ENCODE measurements around the gene AGMO. TPM values are rescaled to one million over a fixed set of nuclear protein-coding genes. Genes with fewer than 3 reads are reported as not detected.

AGMO gene
- total RNA-seq, 1 donor from 2014 or later = 0.60 TPM

DNA sequence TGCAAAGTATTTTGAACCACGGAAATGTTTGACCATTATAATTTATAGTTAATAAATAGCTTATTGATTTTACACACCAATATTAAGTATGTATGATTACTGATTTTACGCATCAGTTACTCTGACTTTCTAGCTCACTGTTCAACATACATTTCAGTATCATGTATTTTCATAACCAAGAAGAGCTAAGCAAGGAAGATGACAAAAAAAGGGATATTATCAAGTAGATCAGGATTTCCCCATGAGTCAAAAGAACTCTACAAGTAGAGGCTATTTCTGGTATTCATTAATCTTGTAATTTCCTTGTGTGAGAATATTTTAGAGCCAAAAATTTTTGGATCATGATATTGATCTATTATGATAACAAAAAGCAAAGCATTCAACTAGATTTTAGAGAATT is 131.6 kb downstream of the AGMO start:
- no peak for DNase-seq (ENCODE audit: low spot score)
- no peaks in the 10 kb centered on the region for H3K4me1 Mint-ChIP-seq (ENCODE audit: low read depth)
- H3K9me3 Mint-ChIP-seq (ENCODE audit: low read depth) = no peaks in the 10 kb centered on the region
- no peaks in the 10 kb centered on the region for H3K27me3 Mint-ChIP-seq (ENCODE audit: low read depth)
- TF ChIP-seq, protein P1, sequence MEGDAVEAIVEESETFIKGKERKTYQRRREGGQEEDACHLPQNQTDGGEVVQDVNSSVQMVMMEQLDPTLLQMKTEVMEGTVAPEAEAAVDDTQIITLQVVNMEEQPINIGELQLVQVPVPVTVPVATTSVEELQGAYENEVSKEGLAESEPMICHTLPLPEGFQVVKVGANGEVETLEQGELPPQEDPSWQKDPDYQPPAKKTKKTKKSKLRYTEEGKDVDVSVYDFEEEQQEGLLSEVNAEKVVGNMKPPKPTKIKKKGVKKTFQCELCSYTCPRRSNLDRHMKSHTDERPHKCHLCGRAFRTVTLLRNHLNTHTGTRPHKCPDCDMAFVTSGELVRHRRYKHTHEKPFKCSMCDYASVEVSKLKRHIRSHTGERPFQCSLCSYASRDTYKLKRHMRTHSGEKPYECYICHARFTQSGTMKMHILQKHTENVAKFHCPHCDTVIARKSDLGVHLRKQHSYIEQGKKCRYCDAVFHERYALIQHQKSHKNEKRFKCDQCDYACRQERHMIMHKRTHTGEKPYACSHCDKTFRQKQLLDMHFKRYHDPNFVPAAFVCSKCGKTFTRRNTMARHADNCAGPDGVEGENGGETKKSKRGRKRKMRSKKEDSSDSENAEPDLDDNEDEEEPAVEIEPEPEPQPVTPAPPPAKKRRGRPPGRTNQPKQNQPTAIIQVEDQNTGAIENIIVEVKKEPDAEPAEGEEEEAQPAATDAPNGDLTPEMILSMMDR (IDR thresholded peaks at IDR 0.05) = no peak
- H3K27ac Mint-ChIP-seq (ENCODE audit: unreplicated experiment) = no peak overlapping the region
- H3K36me3 Mint-ChIP-seq (ENCODE audit: low read depth) = no peaks in the 10 kb centered on the region
- no peak overlapping the region for H3K4me3 Mint-ChIP-seq (ENCODE audit: unreplicated experiment)

DNA sequence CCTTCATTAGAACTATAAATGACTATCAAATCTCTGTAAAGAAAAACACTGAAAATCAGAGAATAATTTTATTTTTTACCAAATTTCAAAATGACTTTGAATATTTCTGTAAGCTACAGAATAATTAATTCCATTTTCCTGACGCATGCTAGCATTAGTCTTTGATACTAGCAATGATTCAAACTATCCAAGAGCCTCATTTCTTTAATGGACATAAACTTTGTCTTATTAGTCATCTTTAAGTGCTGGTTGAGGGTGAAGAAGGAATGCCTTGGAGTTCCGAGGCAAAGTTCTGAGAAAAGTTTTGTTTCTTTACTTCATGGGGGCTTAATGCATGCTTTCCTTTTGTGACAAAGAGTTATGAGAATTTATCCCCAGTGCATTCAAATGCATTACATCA is 137.3 kb downstream of the AGMO start:
- Mint-ChIP-seq H3K27ac (ENCODE audit: unreplicated experiment) (no peak overlapping the region), H3K27me3 (ENCODE audit: low read depth) (no peaks in the 10 kb centered on the region), H3K4me3 (ENCODE audit: unreplicated experiment) (no peak overlapping the region), H3K4me1 (ENCODE audit: low read depth) (peaks cover 11% of the 10 kb centered on the region), H3K36me3 (ENCODE audit: low read depth) (peaks cover 4% of the 10 kb centered on the region), H3K9me3 (ENCODE audit: low read depth) (peaks cover 6% of the 10 kb centered on the region)
- TF ChIP-seq, protein P1 (IDR thresholded peaks at IDR 0.05) = no peak
- DNase-seq (ENCODE audit: low spot score) = no peak

DNA sequence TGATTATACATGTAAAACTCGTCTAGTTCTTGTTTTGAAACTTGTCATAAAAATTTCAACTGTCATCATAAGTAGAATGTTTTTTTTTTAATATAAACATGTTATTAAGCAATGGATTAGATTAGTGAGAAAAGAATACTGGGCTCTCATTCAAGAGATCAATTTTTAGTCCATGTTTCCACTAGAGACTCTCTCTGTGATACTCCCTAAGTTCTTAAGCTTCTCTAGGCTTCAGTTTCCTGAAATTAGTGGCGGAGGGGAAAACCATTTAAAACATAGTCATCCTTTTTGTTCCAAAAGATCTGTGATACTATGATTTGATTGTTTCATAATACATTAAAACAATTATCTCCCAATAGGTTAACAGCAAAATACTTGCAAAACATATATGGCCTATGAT is 142.2 kb downstream of the AGMO start:
- Mint-ChIP-seq H3K27me3 (ENCODE audit: low read depth) (no peaks in the 10 kb centered on the region), H3K9me3 (ENCODE audit: low read depth) (peaks cover 9% of the 10 kb centered on the region), H3K4me3 (ENCODE audit: unreplicated experiment) (no peak overlapping the region), H3K36me3 (ENCODE audit: low read depth) (peaks cover 4% of the 10 kb centered on the region), H3K4me1 (ENCODE audit: low read depth) (peaks cover 7% of the 10 kb centered on the region), H3K27ac (ENCODE audit: unreplicated experiment) (no peak overlapping the region)
- TF ChIP-seq, protein P1 (IDR thresholded peaks at IDR 0.05) = no peak
- DNase-seq (ENCODE audit: low spot score) = no peak

DNA sequence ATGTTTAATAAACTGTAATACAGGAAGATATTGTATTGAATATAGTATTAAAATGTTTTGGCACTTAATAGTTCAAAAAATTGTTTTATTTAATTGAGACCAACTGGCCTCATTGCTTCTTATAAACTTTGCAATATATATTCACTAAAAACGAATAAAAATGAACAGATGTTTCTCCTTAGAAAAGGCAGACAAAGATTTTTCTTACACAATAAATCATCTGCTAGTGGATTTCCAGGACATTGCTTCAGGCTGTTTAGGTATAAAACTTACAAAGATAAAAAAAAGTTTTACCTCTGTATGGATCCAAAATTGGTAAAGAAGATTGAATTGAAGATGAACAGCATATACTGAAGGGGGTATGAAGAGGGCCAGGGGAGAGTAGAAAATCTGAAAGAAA is 143.6 kb downstream of the AGMO start:
- no peak overlapping the region for H3K4me3 Mint-ChIP-seq (ENCODE audit: unreplicated experiment)
- peaks cover 6% of the 10 kb centered on the region for H3K36me3 Mint-ChIP-seq (ENCODE audit: low read depth)
- no peaks in the 10 kb centered on the region for H3K27me3 Mint-ChIP-seq (ENCODE audit: low read depth)
- H3K27ac Mint-ChIP-seq (ENCODE audit: unreplicated experiment) = no peak overlapping the region
- peaks cover 12% of the 10 kb centered on the region for H3K9me3 Mint-ChIP-seq (ENCODE audit: low read depth)
- H3K4me1 Mint-ChIP-seq (ENCODE audit: low read depth) = no peaks in the 10 kb centered on the region
- no peak for DNase-seq (ENCODE audit: low spot score)
- TF ChIP-seq, protein P1 (IDR thresholded peaks at IDR 0.05) = no peak

DNA sequence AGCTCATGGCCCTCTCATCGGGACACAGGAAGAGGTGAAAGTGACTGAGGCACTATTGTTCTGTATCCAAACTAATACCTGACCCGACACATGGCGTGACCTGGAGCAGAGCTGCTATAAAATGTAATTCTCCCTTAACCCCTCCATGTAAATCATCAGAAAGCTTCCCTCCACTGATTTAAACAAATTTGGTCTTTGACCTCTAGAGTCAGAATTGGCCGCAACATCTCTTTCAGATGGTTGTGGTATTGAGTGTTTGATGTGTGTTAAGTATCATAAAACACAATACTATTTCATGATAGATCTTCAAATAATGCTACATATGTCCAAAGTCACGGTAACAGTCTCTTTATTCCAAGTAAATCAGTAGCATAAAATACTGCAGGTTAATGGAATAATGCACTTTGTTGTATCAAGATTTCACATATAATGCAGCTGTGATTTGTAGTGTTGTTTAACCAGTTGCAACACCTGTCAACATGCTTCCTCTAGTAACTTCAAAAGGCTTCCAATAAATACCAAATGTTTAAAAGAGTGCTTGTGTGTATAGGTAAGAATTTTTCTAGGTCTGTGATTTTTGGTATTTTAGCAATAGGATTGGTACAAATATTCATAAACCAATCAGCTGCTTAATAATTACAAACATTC is 144.3 kb downstream of the AGMO start:
- TF ChIP-seq, protein P1 (IDR thresholded peaks at IDR 0.05) = no peak

More for the DNA sequence above, 144.3 kb downstream of the AGMO start:
- no peak overlapping the region for H3K27ac Mint-ChIP-seq (ENCODE audit: unreplicated experiment)
- peaks cover 12% of the 10 kb centered on the region for H3K9me3 Mint-ChIP-seq (ENCODE audit: low read depth)
- no peak overlapping the region for H3K4me3 Mint-ChIP-seq (ENCODE audit: unreplicated experiment)
- no peaks in the 10 kb centered on the region for H3K4me1 Mint-ChIP-seq (ENCODE audit: low read depth)
- H3K27me3 Mint-ChIP-seq (ENCODE audit: low read depth) = no peaks in the 10 kb centered on the region
- DNase-seq (ENCODE audit: low spot score) = no peak
- H3K36me3 Mint-ChIP-seq (ENCODE audit: low read depth) = peaks cover 6% of the 10 kb centered on the region

Measured in chondrocyte (in vitro differentiated cells).